ENCODE measurements around the gene GTF2IRD1. TPM values are rescaled to one million over a fixed set of nuclear protein-coding genes. Genes with fewer than 3 reads are reported as not detected.

The GTF2IRD1 gene
- total and polyA plus RNA-seq, 9 of the 15 experiments (the other 6 are each of a cell fraction or from before 2014, with no cell fraction given): 9.1 to 30.2 (median 14.0) TPM

DNA sequence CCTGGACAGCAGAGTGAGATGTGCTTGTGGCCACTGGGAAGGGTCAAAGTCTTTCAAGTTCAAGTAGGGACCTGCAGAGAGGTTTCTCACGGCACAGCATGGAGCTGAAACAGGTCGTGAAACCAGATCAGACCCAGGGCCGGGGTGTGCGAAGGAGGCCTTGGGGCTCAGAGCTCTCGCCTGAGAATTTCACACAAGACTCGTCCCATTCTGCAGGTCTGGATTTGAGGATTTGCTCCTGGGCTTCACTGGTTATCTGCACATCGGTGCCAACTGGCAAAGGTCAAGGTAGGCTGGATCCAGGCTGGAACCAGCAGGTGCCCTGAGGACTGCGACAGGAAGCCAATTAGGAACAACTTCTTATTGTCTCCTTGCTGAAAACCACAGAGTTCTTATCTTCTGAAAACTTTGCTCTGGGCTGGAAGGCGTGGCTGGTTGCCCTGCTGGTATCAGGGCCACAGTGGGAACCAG lies 179.8 kb downstream of the GTF2IRD1 start (continued):
- TF ChIP-seq, protein P1, sequence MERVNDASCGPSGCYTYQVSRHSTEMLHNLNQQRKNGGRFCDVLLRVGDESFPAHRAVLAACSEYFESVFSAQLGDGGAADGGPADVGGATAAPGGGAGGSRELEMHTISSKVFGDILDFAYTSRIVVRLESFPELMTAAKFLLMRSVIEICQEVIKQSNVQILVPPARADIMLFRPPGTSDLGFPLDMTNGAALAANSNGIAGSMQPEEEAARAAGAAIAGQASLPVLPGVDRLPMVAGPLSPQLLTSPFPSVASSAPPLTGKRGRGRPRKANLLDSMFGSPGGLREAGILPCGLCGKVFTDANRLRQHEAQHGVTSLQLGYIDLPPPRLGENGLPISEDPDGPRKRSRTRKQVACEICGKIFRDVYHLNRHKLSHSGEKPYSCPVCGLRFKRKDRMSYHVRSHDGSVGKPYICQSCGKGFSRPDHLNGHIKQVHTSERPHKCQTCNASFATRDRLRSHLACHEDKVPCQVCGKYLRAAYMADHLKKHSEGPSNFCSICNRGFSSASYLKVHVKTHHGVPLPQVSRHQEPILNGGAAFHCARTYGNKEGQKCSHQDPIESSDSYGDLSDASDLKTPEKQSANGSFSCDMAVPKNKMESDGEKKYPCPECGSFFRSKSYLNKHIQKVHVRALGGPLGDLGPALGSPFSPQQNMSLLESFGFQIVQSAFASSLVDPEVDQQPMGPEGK (CRISPR knock-in tag; IDR thresholded peaks at IDR 0.05; ENCODE audit: borderline replicate concordance): no peak
- no peak for TF ChIP-seq ZKSCAN1 (IDR thresholded peaks at IDR 0.05; ENCODE audit: low read depth, low read length)
- peak; percentile 38 for TF ChIP-seq GATA2 (CRISPR knock-in tag; IDR thresholded peaks at IDR 0.05)
- TF ChIP-seq NR3C1 (CRISPR knock-in tag; IDR thresholded peaks at IDR 0.05): no peak
- no peak for TF ChIP-seq CBX3 (IDR thresholded peaks at IDR 0.05; ENCODE audit: borderline replicate concordance in 1 of 2, low read length in 2 of 2)
- TF ChIP-seq HLTF (IDR thresholded peaks at IDR 0.05): no peak
- peak; percentile 30; the same call in 1 of the 2 replicates for TF ChIP-seq JUND (IDR thresholded peaks at IDR 0.05; ENCODE audit: borderline replicate concordance, low read depth, low read length)
- no peak for TF ChIP-seq JUND (tag; IDR thresholded peaks at IDR 0.05; ENCODE audit: borderline replicate concordance, low read depth, low read length)
- 0 out of 2 replicates have a peak, but pooled peaks have one; percentile 16 for TF ChIP-seq ETV5 (CRISPR knock-in tag; IDR thresholded peaks at IDR 0.05; ENCODE audit: low read depth)
- no peak for TF ChIP-seq ETV1 (tag; conservative IDR thresholded peaks at IDR 0.05; ENCODE audit: low read depth)
- TF ChIP-seq TCF3 (CRISPR knock-in tag; IDR thresholded peaks at IDR 0.05): peak; percentile 74
- peak; percentile 50 for TF ChIP-seq TAL1 (IDR thresholded peaks at IDR 0.05)
- no peak for TF ChIP-seq SIRT6 (IDR thresholded peaks at IDR 0.05; ENCODE audit: low read depth, low read length)
- TF ChIP-seq CAMTA2 (CRISPR knock-in tag; conservative IDR thresholded peaks at IDR 0.05): no peak
- TF ChIP-seq MAZ (CRISPR knock-in tag; conservative IDR thresholded peaks at IDR 0.05 in 1 of 2, IDR thresholded peaks at IDR 0.05 in 1 of 2): no peak
- peak; percentile 25; the same call in 1 of the 2 replicates for TF ChIP-seq ZFX (CRISPR knock-in tag; IDR thresholded peaks at IDR 0.05)
- no peak for TF ChIP-seq FUS (optimal IDR thresholded peaks at IDR 0.05; ENCODE audit: low read depth, low read length)
- no peak for TF ChIP-seq MTA3 (IDR thresholded peaks at IDR 0.05; ENCODE audit: borderline replicate concordance)
- no peak for TF ChIP-seq ZNF253 (CRISPR knock-in tag; conservative IDR thresholded peaks at IDR 0.05)
- TF ChIP-seq, protein P2, sequence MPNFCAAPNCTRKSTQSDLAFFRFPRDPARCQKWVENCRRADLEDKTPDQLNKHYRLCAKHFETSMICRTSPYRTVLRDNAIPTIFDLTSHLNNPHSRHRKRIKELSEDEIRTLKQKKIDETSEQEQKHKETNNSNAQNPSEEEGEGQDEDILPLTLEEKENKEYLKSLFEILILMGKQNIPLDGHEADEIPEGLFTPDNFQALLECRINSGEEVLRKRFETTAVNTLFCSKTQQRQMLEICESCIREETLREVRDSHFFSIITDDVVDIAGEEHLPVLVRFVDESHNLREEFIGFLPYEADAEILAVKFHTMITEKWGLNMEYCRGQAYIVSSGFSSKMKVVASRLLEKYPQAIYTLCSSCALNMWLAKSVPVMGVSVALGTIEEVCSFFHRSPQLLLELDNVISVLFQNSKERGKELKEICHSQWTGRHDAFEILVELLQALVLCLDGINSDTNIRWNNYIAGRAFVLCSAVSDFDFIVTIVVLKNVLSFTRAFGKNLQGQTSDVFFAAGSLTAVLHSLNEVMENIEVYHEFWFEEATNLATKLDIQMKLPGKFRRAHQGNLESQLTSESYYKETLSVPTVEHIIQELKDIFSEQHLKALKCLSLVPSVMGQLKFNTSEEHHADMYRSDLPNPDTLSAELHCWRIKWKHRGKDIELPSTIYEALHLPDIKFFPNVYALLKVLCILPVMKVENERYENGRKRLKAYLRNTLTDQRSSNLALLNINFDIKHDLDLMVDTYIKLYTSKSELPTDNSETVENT (CRISPR knock-in tag; IDR thresholded peaks at IDR 0.05): no peak
- TF ChIP-seq HNRNPL (IDR thresholded peaks at IDR 0.05; ENCODE audit: low read depth, low read length): 0 out of 2 replicates have a peak, but pooled peaks have one; percentile 27
- no peak for TF ChIP-seq ZSCAN29 (IDR thresholded peaks at IDR 0.05)
- no peak for TF ChIP-seq KLF6 (CRISPR knock-in tag; IDR thresholded peaks at IDR 0.05; ENCODE audit: borderline replicate concordance)
- no peak for TF ChIP-seq E2F3 (CRISPR knock-in tag; IDR thresholded peaks at IDR 0.05)
- TF ChIP-seq HMGXB4 (CRISPR knock-in tag; IDR thresholded peaks at IDR 0.05): no peak
